B cell (primary cell): ENCODE results near the gene ST7L. TPM values are rescaled to one million over a fixed set of nuclear protein-coding genes. Genes with fewer than 3 reads are reported as not detected.

Experiments
- ATAC-seq: fragments of 200-7000 bp; cut with Tn5 transposase; one replicate; pipeline ENCODE4 v1.10.0; 2021; ENCODE audit warnings: low read depth, mild to moderate bottlenecking, moderate number of reproducible peaks, moderate library complexity
- CTCF ChIA-PET: fragments of 350-600 bp; sonication (Branson Sonifier 250); formaldehyde crosslinking; loops from one replicate; lab custom pipeline; 2021; ENCODE audit warnings: antibody characterized with exemption, inconsistent platforms; lab: Charles Lee
- POLR2A ChIA-PET: fragments of 350-600 bp; sonication (Branson Sonifier 250); formaldehyde crosslinking; loops from one replicate; lab custom pipeline; 2021; ENCODE audit warnings: antibody characterized with exemption; lab: Charles Lee
- DNase-seq: peaks from one replicate; pipeline ENCODE4 v3.0.0; 2013
- H2AFZ ChIP-seq: 2 replicates; pipeline ENCODE4 v1.6.1; 2012; ENCODE audit warnings: mild to moderate bottlenecking, low read depth, low read length; ENCODE audit not compliant: insufficient read depth, poor library complexity, severe bottlenecking
- H3K27ac ChIP-seq, 2 donors: 1 replicate in 1 of 2; 2 replicates in 1 of 2; pipeline ENCODE4 v1.5.1; 2012 to 2013; ENCODE audit warnings: low read length in 2 of 2, mild to moderate bottlenecking in 2 of 2, moderate library complexity in 1 of 2
- H3K27me3 ChIP-seq, 4 experiments: fragments of 200-600 bp in 1 of 4; sonication (generic) in 1 of 4; replicated peaks in 1 of 4; 1 replicate in 2 of 4; 2 replicates in 2 of 4; pipeline versions ENCODE4 v1.6.1 to v1.7.0; 2013 to 2016; ENCODE audit warnings: low read length in 3 of 4, mild to moderate bottlenecking in 2 of 4, mixed read lengths in 1 of 4, moderate library complexity in 1 of 4; ENCODE audit not compliant: insufficient read depth in 4 of 4, control insufficient read depth in 3 of 4; ENCODE audit errors: control extremely low read depth in 1 of 4
- H3K36me3 ChIP-seq, 2 experiments: replicated peaks in 1 of 2; 1 replicate in 1 of 2; 2 replicates in 1 of 2; pipeline versions ENCODE4 v1.6.1 to v1.7.1; 2013; ENCODE audit warnings: low read length in 1 of 2; ENCODE audit not compliant: insufficient read depth in 2 of 2, control insufficient read depth in 1 of 2; ENCODE audit errors: control extremely low read depth in 1 of 2, extremely low read depth in 1 of 2
- H3K4me1 ChIP-seq, 2 donors: fragments of 200-600 bp in 1 of 2; sonication (generic) in 1 of 2; 1 replicate in 1 of 2; 2 replicates in 1 of 2; pipeline versions ENCODE4 v1.5.1 to v1.6.1; 2013 to 2017; ENCODE audit warnings: low read length in 2 of 2; ENCODE audit not compliant: control insufficient read depth in 2 of 2, insufficient read depth in 2 of 2
- H3K4me2 ChIP-seq: replicated peaks from 2 replicates; pipeline ENCODE3; 2012; ENCODE audit warnings: mild to moderate bottlenecking, low read depth, low read length; ENCODE audit not compliant: poor library complexity, severe bottlenecking
- H3K4me3 ChIP-seq, 5 experiments: fragments of 200-600 bp in 1 of 5; sonication (generic) in 1 of 5; 1 replicate in 3 of 5; 2 replicates in 2 of 5; pipeline versions ENCODE4 v1.5.1 to v1.7.0; 2011 to 2016; ENCODE audit warnings: low read length in 4 of 5, mild to moderate bottlenecking in 4 of 5, low read depth in 2 of 5, control low read depth in 1 of 5, moderate library complexity in 1 of 5; ENCODE audit not compliant: insufficient read depth in 1 of 5; ENCODE audit errors: control extremely low read depth in 1 of 5, extremely low read depth in 1 of 5
- H3K79me2 ChIP-seq: fragments of 200-600 bp; sonication (generic); one replicate; pipeline ENCODE4 v1.6.0; 2016; ENCODE audit warnings: low read length; ENCODE audit not compliant: control insufficient read depth, insufficient read depth
- H3K9ac ChIP-seq: fragments of 200-600 bp; sonication (generic); 2 replicates; pipeline ENCODE4 v1.6.1; 2017; ENCODE audit warnings: mild to moderate bottlenecking, low read length, moderate library complexity
- H3K9me3 ChIP-seq, 3 donors: one replicate each; pipeline versions ENCODE4 v1.6.1 to v1.7.1; 2013; ENCODE audit warnings: low read length in 2 of 3; ENCODE audit not compliant: control insufficient read depth in 2 of 3, insufficient read depth in 1 of 3; ENCODE audit errors: control extremely low read depth in 1 of 3
- H4K20me1 ChIP-seq: 2 replicates; pipeline ENCODE4 v1.6.0; 2012; ENCODE audit warnings: mild to moderate bottlenecking, low read length; ENCODE audit not compliant: insufficient read depth, control insufficient read depth, poor library complexity, severe bottlenecking
- H3K27ac Mint-ChIP-seq: one replicate; pipeline ENCODE4 v1.8.0; 2021; ENCODE audit warnings: mixed read lengths
- H3K27me3 Mint-ChIP-seq: one replicate; pipeline ENCODE4 v1.8.0; 2021; ENCODE audit warnings: mixed read lengths
- H3K4me1 Mint-ChIP-seq: one replicate; pipeline ENCODE4 v1.8.0; 2021; ENCODE audit warnings: mixed read lengths
- H3K4me3 Mint-ChIP-seq: one replicate; pipeline ENCODE4 v1.8.0; 2021; ENCODE audit warnings: mixed read lengths
- H3K9me3 Mint-ChIP-seq: one replicate; pipeline ENCODE4 v1.8.0; 2022; ENCODE audit warnings: mixed read lengths; ENCODE audit not compliant: insufficient read depth
- CTCF ChIP-seq: fragments of 200-600 bp; IDR thresholded peaks from one replicate; pipeline ENCODE4 v1.8.0; 2022; ENCODE audit warnings: antibody characterized with exemption, mild to moderate bottlenecking
- EZH2 ChIP-seq: IDR thresholded peaks from 2 replicates; pipeline ENCODE4 v1.6.1; 2012; ENCODE audit warnings: borderline replicate concordance, low read depth, mild to moderate bottlenecking, moderate library complexity, low read length; ENCODE audit not compliant: insufficient read depth, poor library complexity, severe bottlenecking
- WGBS: methylation state at CpG from one replicate; pipeline ENCODE4 v1.1.5; 2013; ENCODE audit warnings: missing lambda C conversion rate; ENCODE audit not compliant: insufficient coverage; 5-methylcytosine and 5-hydroxymethylcytosine counted together
- intact Hi-C: fragments of 100-400 bp; cut with micrococcal nuclease; formaldehyde crosslinking; loops from one replicate; pipeline ENCODE4 v1.10.0; 2022
- polyA plus RNA-seq: library from polyadenylated mRNA; depleted of rRNA; stranded (reverse); fragments of >200 nt; gene quantifications from 2 replicates; pipeline ENCODE4 v1.2.3, GENCODE V29; 2012
- total RNA-seq, 2 donors: library from RNA; stranded (reverse); fragments of 120-200 nt in 1 of 2; gene quantifications; 1 replicate in 1 of 2; 2 replicates in 1 of 2; pipeline versions ENCODE4 v1.2.3 to v1.2.4, GENCODE V29; 2013 to 2022

Gene ST7L
- total and polyA plus RNA-seq, 2 donors (not counting 1 experiment from before 2014, with no cell fraction given) = 13.1 to 16.4 TPM

DNA sequence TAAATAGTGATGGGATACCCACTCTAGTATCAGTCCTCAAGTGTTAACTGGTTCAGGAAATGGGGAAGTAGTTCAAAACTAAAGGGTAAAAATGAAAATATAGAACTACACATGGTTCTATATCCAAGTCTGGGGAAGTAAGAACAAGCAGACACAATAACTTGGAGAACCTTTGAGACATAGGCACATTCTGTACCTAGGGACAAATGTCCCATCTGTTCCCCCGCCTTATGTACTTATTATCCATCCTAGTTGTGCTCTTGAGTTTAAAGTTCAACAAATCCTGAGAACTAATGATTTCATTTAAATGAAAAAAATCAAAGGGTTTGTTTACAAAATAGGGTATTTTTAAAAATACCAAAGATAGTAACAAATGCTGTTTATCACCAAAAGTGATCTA, 77.6 kb downstream of the ST7L start:
- ChIA-PET POLR2A (no interaction called here), CTCF (no interaction called here)
- H3K27me3 Mint-ChIP-seq = no peaks in the 10 kb centered on the region
- H3K9me3 Mint-ChIP-seq = no peaks in the 10 kb centered on the region
- peaks cover 0 to 14% of the 10 kb centered on the region in 2 experiments for H3K36me3 ChIP-seq
- no peak overlapping the region for H3K9ac ChIP-seq
- ATAC-seq (no peak), DNase-seq (no peak)
- no CpG with 5 or more reads among the region's 1 CpG for WGBS
- no peaks in the 10 kb centered on the region for H3K9me3 ChIP-seq
- H2AFZ ChIP-seq = no peak overlapping the region
- H3K4me1 Mint-ChIP-seq = no peaks in the 10 kb centered on the region
- TF ChIP-seq CTCF (no peak), EZH2 (no peak)
- no peak overlapping the region for H3K4me2 ChIP-seq
- no peaks in the 10 kb centered on the region for H3K79me2 ChIP-seq
- no peak overlapping the region for H3K4me3 Mint-ChIP-seq
- H3K27ac Mint-ChIP-seq = no peak overlapping the region
- intact Hi-C loops = no loop called here
- no peaks in the 10 kb centered on the region for H3K4me1 ChIP-seq
- no peak overlapping the region for H3K4me3 ChIP-seq
- no peaks in the 10 kb centered on the region for H4K20me1 ChIP-seq
- no peaks in the 10 kb centered on the region for H3K27me3 ChIP-seq
- H3K27ac ChIP-seq = no peak overlapping the region

GRCh38 chr1:112540226-112540794, 78.6 kb downstream of the ST7L start:
- Histone ChIP-seq H3K9ac (no peak overlapping the region), H3K79me2 (no peaks in the 10 kb centered on the region), H3K4me3 (no peak overlapping the region), H3K27ac (no peak overlapping the region), H3K27me3 (no peaks in the 10 kb centered on the region), H4K20me1 (no peaks in the 10 kb centered on the region), H2AFZ (no peak overlapping the region), H3K36me3 (peaks cover 0 to 14% of the 10 kb centered on the region in 2 experiments), H3K4me1 (no peaks in the 10 kb centered on the region), H3K4me2 (no peak overlapping the region), H3K9me3 (no peaks in the 10 kb centered on the region)
- DNase-seq (no peak), ATAC-seq (no peak)
- POLR2A ChIA-PET = no interaction called here
- H3K4me3 Mint-ChIP-seq = no peak overlapping the region
- no peaks in the 10 kb centered on the region for H3K9me3 Mint-ChIP-seq
- H3K27me3 Mint-ChIP-seq = no peaks in the 10 kb centered on the region
- intact Hi-C loops = no loop called here
- TF ChIP-seq EZH2 (no peak), CTCF (no peak)
- WGBS = no CpG with 5 or more reads among the region's 1 CpG
- H3K4me1 Mint-ChIP-seq = no peaks in the 10 kb centered on the region
- no peak overlapping the region for H3K27ac Mint-ChIP-seq
- CTCF ChIA-PET = no interaction called here
